GM19193 (cell line): Measurements from ENCODE around the gene MED13.

ENCODE experiments used
- POLR2A ChIP-seq: IDR thresholded peaks from 4 replicates; pipeline ENCODE4 v1.6.1; 2011; ENCODE audit not compliant: insufficient read depth, insufficient read length; ENCODE audit errors: extremely low read depth

MED13 gene

GRCh38 chr17:62075308-62075815 lies 10.3 kb upstream of the MED13 start:
- no peak for TF ChIP-seq POLR2A

- no peak for TF ChIP-seq POLR2A
Measured at GRCh38 chr17:62073993-62074392, 8.9 kb upstream of the MED13 start.

- no peak for TF ChIP-seq POLR2A
Measured at GRCh38 chr17:62070900-62071299, 5.8 kb upstream of the MED13 start.

- no peak for TF ChIP-seq POLR2A
Measured at GRCh38 chr17:62067165-62068145, 2.4 kb upstream of the MED13 start.

GRCh38 chr17:62065611-62066468 lies 762 bp upstream of the MED13 start:
- TF ChIP-seq POLR2A: peak; percentile 85

- TF ChIP-seq POLR2A: no peak
Measured at GRCh38 chr17:62064029-62064790, 868 bp downstream of the MED13 start.

GRCh38 chr17:62062944-62063343 lies 2.1 kb downstream of the MED13 start:
- TF ChIP-seq POLR2A: no peak

- TF ChIP-seq POLR2A: no peak
Measured at GRCh38 chr17:62062302-62062701, 2.8 kb downstream of the MED13 start.

GRCh38 chr17:62059414-62059813 lies 5.7 kb downstream of the MED13 start:
- TF ChIP-seq POLR2A: no peak

- TF ChIP-seq POLR2A: no peak
Measured at GRCh38 chr17:62058611-62059010, 6.5 kb downstream of the MED13 start.

GRCh38 chr17:62057696-62058095 lies 7.4 kb downstream of the MED13 start:
- TF ChIP-seq POLR2A: no peak

- TF ChIP-seq POLR2A: no peak
Measured at GRCh38 chr17:62052765-62053338, 12.2 kb downstream of the MED13 start.

GRCh38 chr17:62051053-62051452 lies 14.0 kb downstream of the MED13 start:
- TF ChIP-seq POLR2A: no peak

- no peak for TF ChIP-seq POLR2A
Measured at GRCh38 chr17:62049299-62049698, 15.8 kb downstream of the MED13 start.

- TF ChIP-seq POLR2A: no peak
Measured at GRCh38 chr17:62048262-62048661, 16.8 kb downstream of the MED13 start.

GRCh38 chr17:62045517-62045916 lies 19.6 kb downstream of the MED13 start:
- no peak for TF ChIP-seq POLR2A
